GM18907 (cell line): ENCODE data around the gene NEDD4L.
A peak's percentile ranks its signal among the peaks of the same experiment; 100 is the strongest.

Experiments
- ATAC-seq: cut with Tn5 transposase; IDR thresholded peaks from one replicate; pipeline ENCODE4 v1.9.1; 2021; ENCODE audit warnings: mild to moderate bottlenecking, moderate library complexity; ENCODE audit not compliant: unreplicated experiment

NEDD4L gene

DNA sequence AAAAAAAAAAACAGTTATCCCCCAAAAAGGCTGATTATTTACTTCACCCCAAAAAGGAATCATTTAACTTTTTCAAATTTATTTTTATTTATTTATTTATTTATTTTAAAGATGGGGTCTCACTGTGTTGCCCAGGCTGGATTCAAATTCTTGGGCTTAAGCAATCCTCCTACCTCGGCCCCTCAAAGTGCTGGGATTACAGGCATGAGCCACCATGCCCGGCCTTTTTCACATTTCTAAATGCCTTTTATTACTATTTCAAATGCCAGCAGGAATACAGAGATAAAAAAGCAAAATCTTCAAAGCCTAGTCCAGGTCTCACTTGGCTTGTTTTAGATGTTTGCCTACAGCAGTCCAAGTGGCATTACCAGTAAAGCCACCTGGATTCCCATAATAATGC lies 345.7 kb downstream of the NEDD4L start:
- no peak for ATAC-seq

- no peak for ATAC-seq
These were observed 346.4 kb downstream of the NEDD4L start for GRCh38 chr18:58390399-58390798.

GRCh38 chr18:58391231-58391825 lies 347.3 kb downstream of the NEDD4L start:
- ATAC-seq = no peak

- no peak for ATAC-seq
These were observed 347.9 kb downstream of the NEDD4L start for GRCh38 chr18:58391932-58392323.

- no peak for ATAC-seq
These were observed 348.4 kb downstream of the NEDD4L start for GRCh38 chr18:58392324-58393000.

GRCh38 chr18:58393295-58393694 lies 349.3 kb downstream of the NEDD4L start:
- ATAC-seq = no peak

DNA sequence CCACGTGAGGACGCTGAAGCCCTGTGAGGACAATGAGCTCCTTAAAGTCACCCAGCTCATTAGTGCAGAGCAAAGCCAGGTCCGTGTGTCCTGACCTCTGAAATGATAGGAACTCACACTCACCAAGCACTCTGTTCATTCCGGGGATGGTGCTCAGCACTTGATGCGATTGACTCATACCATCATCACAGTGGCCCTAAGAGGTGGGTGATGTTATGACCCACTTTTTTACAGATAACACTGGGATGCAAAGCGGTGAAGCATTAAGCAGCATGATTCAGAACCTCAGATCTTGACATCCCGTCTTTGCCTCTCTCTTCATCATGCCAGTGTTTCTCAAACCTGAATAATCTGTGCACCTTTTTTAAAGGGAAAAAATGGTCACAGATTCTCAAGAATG lies 350.0 kb downstream of the NEDD4L start:
- no peak for ATAC-seq

- no peak for ATAC-seq
These were observed 350.8 kb downstream of the NEDD4L start for GRCh38 chr18:58394602-58395425.

- ATAC-seq = no peak
These were observed 352.1 kb downstream of the NEDD4L start for GRCh38 chr18:58396144-58396543.

- no peak for ATAC-seq
These were observed 352.9 kb downstream of the NEDD4L start for GRCh38 chr18:58396966-58397365.

GRCh38 chr18:58397385-58398132 lies 353.5 kb downstream of the NEDD4L start:
- ATAC-seq = peak; percentile 52

DNA sequence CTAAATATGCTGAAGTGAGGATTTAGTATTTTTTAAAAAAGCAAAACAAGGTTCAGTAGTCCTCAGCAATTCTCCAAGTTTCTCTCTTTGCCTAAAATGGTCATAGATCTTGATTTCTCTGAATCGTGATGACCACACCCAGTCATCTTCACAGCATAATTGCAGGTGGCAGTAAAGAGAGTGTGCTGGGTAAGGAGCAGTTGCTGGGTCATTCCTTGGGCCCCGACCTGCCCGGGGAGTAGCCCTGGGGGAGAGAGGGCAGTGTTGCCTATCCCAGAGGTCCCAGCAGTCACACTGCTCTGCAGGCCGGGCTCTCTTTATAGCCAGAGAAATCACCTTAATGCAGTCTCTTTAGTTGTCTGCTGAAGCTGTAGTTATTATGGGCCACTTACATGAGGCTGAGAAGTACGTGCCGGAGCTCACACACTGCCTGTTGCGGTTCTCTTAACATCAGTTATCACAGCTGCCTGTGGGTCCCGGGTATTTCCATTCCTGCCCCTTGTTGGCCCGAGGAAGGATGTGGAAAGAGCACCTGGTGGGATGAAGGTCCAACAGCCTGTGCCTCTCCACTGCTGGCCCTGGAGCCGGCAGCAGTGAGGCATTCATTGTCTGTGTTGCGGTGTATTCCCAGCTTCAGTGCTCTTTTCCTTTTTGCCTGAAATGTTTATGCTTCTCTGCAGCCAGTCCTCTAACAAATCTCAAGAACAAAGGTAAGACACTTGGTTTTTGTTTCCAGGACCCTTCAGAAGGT lies 354.8 kb downstream of the NEDD4L start:
- ATAC-seq = no peak

DNA sequence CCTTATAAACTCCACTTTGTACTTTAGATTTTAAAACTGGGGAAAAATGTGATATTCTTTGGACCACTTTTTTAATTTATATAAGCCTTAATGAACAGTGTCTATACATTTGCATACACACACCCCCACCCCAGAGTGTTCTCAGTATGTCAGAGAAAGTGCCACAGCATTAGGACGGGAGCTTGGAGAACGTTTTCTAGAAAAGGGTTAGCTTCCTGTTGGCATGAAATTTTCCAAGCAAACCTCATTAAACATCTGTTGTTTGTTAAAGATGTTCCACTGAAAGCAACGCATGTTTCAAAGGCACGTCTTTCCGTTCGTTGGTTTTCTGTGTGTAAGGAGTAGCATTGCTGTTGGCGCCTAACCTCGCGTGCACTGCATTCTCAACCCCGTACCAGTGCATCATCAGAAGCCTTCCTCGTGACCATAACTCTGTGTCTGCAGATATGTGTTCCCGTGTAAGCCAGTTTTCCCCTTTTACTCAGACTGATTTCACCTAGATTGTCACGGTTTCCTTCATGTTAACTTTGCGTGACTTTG lies 356.4 kb downstream of the NEDD4L start:
- ATAC-seq = no peak

GRCh38 chr18:58401191-58401590 lies 357.2 kb downstream of the NEDD4L start:
- no peak for ATAC-seq

- no peak for ATAC-seq
These were observed 358.2 kb downstream of the NEDD4L start for GRCh38 chr18:58402247-58402646.

DNA sequence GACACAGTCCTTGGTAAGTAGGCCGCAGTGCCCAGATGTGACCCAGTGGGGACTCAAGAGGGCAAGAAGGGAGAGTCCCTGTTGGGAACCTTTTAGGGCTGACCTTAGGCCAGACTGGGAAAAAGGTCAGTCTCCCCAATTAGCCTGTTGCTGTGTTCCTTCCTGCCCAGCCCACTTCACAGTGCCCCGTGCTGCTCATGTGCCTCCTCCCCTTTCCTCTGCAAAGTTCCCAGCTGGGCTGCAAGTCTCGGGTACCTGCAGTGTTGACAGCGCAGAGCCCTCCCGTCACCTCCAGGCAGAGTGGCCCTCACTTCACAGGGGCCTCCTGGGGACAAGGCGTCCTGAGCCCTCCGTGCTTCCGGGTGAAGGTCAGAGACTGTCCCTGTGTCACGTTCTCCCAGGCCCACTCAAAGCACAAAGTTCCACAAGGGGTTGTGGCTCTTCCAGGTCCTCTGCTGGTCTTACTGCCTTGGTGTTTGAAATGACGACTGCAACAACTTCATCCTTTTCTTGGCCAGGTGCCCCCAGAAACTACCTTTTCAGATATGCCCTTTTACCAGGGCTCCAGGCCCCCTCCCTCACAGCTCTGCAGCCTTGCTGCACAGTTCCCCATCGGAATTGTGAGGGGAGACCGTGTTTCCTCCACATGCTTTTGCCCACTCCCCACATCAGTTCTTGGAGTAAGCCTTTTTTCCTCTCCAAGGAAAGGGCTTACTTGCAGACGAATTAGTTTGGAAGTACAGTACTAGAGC lies 359.1 kb downstream of the NEDD4L start:
- no peak for ATAC-seq

- no peak for ATAC-seq
These were observed 359.9 kb downstream of the NEDD4L start for GRCh38 chr18:58403799-58404455.

GRCh38 chr18:58405107-58405898 lies 361.3 kb downstream of the NEDD4L start:
- ATAC-seq = no peak
